ENCODE data around the gene PKHD1.

DNA sequence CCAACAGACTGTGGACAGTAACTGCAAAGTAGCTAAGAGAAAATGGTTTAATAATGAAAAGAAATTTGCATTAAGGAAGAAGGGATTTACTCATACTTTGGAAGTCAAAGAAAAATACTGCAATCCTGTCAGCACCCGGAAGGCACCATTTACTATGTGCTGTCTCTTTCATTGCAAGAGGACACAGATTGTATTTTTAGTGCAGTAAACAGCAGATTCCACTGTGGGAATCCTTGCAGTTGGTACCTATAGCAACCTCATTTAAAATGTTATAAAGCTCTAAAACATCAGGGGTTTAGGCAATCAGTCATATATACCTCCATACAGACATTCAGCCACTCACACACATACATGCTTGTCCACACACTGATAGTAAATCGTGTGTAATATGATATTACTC lies 346.8 kb downstream of the PKHD1 start:
- TF ChIP-seq POLR2AphosphoS5 (IDR thresholded peaks at IDR 0.05; ENCODE audit: low read depth, low read length): no peak
- TF ChIP-seq TAF1 (IDR thresholded peaks at IDR 0.05; ENCODE audit: borderline replicate concordance, insufficient read depth, low read length): no peak
- TF ChIP-seq SIN3A (IDR thresholded peaks at IDR 0.05; ENCODE audit: borderline replicate concordance, insufficient read depth, low read length): no peak
- TF ChIP-seq REST (IDR thresholded peaks at IDR 0.05; ENCODE audit: insufficient read depth in 1 of 2, low read depth in 2 of 2, low read length in 2 of 2): no peak
